Stimulated activated CD8-positive, alpha-beta memory T cell treated with anti-CD3 and anti-CD28 coated beads, Interleukin-12 subunit alpha, Interleukin-12 subunit beta, amount 100 ng/mL, for 4 hours (primary cell): Measurements from ENCODE around the gene C13orf42.

ENCODE experiments used
- DNase-seq: peaks from one replicate; pipeline ENCODE4 v3.0.0-alpha.2; 2020; ENCODE audit warnings: low read depth

C13orf42 gene

DNA sequence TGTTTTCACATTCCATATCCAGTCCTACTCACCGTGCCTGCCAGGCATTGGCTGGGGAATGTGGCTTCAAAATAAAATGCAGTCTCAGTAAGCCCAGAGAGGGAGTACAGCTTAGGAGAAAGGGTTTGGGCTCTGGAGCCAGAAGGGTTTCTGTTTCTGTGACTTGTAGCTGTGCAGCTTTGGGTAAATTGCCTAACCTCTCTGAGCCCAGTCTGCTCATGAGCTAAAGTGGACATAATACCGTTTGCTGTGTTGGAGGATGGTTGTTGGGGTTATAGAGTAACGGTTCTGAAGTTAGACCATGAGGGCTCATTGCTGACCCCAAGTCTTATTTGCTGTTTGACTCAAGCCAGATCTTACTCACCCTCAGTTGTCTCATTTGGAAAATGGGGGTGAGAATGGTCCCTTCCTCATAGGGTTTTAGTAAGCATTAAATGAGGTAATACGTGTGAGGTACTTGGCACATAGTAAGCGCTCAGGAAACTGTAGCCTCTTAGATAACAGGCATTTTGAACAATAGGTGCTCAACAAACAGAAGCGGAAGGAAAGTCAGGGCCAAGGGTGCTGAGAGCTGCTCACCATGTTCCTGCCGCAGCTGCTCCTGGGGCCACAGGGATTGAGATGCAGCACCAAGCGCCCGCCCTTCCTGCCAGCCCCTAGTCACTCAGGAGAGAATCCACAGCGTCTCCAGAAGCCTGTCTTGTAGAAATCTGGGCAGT lies 45.5 kb downstream of the C13orf42 start:
- DNase-seq, result no peak

DNA sequence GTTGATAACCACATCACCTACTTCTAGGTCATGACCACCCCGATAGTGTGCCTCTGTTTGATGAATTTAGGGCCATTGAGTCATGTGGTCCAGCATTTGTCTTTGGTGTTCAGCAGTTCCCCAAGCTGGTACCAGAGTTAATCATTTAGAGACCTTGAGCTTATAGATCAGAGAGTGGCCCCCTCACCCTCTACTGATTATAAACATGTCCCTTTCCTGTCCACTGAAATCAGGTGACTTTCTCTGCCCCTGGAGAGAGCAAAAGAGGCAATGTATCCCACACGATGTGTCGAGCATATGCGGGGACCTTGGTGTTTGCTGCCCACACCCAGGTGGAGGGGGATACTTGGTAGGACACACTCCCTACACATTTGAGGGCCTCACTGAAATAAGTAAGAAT lies 46.3 kb downstream of the C13orf42 start:
- DNase-seq, result no peak

DNA sequence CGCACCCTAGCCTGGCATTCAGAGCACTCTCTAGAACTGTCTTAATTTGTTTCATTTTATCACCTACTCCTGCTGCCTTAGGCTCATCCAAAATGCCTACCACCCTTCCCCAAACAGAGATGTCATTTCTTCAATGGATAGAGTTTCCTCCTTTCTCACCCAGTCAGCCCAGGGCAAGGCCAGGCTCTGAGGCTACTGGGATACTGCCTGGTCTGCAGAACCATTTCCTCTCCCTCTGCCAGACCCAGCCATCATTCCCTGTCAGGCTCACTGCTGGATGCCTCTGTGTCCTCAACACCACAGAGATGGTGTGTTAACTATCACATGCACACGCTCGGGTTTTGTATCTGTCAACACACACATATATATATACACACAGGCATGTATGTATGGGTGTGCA lies 47.2 kb downstream of the C13orf42 start:
- DNase-seq, result no peak

DNA sequence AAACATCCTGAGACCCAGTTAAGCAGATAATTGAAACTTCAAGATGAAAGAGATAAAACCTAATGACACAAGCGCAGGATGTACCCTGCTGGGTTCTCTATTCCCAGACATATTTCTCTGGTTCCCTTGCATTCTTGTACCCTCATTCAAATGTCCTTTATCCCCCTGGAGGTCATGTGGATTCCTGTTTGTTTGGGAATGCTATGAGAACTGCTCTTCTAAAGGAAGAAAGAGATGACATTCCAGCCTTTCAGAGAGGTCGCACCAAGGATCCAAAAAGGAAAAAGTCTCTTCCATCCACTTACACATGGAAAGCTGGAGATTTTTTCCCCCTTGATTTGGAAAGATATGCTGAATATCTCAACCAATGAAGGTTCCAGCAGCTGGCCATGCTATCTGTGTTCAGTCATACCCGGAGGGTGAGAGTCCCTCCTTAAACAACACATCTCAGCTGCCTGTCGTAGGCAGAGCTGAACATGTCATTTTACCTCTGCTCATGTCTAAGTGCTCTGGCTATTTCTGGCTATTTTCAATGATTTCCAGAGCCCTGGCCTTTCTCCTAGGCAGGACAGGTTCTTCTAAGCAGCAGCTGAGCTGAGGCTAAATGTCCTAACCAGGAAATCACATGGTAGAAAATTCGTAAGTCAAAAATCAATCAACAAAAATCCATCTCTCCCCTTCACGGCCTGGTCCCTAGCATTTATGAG lies 52.5 kb downstream of the C13orf42 start:
- DNase-seq, result no peak

DNA sequence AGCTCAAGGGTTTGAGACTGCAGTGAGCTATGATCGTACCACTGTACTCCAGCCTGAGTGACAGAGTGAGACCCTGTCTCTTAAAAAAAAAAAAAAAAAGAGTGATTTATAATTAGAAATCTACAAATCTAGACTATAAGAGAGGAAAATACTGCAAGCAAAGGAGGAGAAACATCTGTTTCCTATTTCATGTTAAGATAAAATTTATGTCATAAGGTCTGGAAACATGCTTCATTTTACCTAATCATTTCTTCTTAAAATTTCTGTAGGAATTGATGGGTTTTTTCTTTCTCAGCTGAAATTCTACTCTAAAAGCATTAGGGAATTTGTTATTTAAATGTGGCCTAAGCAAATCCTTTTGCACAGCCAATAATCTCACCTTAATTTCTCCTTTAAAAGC lies 53.2 kb downstream of the C13orf42 start:
- no peak for DNase-seq

DNA sequence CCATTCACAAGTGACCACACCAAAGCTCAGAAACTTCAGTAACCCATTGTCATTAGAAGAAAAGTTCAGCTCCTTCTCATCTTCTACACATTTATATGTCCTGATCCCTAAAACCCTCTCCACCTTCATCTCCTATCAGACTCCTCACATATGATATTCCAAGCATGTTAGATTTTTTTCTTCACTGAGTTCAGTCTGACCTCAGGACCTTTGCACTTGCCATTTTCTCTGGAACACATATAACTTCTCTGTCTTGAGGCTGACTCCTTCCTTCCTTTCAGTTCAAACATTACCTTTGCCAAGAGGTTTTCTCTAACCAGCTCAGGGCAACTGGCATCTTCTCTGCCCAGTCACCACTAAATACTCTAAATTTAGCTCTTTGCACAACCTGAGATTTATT lies 54.1 kb downstream of the C13orf42 start:
- DNase-seq, result no peak

DNA sequence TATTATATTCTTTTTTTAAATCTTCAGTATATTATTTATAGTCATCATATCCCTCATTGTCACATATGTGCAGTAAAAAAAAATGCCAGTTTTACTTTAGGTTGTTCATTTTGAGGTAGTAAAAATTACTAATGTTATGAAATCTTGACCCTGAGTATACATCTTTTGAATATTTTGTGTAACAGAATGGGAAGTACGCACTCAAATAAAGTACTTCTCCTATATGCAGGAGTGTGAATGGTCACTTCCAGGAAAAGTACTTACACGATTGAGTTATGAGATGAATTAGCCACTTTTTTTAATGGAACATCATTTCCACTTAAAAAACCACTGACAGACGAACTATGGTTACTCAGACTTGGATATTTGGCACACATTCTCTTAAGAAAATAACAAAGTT lies 58.5 kb downstream of the C13orf42 start:
- DNase-seq, result no peak

DNA sequence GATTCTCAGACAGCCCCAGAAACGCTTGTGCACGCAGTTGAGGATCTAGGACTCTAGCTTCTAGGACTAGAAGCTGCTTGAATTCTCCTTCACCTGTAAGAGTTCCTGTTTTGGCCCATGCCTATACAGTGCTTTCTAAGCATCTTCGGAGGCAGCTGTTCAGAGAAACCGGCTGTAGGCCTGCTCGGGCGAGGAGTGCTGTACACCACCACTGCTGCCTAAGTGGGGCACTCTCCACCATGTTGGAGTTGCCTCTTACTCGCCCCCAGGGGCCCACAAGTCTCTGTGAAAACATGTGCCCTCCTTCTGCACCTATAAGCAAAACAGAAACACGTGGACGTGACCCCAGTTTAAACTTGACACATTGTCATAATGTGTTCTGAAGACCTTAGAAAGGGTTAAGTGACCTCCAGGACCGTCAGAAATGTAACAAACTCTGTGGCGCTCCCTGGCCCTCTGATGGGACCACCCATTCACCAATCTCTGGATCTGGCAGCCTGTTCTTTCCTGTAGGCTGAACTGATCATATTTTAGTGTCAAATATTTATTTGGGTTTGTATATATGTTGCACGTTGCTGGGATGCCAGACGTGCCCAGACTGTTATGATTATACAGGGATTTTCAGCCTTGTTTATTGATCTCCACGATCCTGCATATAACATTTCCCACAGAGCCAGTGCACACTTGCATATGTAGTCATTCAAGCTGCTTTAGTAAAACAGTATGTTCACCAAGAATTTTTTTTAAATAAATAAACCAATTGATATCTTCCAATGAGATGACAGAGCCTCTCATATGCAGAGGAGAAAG lies 60.8 kb downstream of the C13orf42 start:
- DNase-seq, result no peak

DNA sequence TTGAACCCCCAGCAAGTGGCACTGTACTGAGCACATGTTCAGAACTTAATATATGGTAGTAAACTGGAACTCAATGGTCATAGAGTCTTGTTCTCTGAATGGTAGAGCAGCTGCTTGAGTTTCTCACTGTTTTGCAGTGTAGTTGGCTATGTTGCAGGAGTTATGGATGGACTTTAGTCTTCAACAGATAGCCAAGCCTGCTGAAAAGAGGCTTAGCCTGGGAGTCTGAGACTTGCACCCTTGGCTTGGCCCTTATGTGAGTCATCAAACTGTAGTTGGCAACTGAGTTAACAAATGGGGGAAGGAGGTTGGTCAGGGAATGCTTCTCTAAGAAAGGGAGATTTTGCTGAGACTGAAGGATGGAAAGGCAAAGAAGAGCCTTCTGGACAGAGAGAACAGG lies 62.5 kb downstream of the C13orf42 start:
- DNase-seq, result no peak

DNA sequence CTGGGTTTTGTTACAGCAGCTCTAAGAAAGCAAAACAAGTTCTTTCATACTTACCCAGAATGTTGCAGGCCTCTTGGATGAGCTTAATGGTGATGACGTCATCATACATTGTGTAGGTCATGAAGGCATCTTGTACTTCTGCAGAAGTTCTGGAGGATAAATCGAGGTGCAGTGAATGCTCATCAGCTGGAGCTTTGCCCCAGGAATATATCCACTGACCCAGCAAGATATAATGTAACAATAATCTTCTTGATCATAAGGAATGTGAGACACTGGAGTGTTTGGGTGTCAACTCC lies 63.0 kb downstream of the C13orf42 start:
- no peak for DNase-seq

DNA sequence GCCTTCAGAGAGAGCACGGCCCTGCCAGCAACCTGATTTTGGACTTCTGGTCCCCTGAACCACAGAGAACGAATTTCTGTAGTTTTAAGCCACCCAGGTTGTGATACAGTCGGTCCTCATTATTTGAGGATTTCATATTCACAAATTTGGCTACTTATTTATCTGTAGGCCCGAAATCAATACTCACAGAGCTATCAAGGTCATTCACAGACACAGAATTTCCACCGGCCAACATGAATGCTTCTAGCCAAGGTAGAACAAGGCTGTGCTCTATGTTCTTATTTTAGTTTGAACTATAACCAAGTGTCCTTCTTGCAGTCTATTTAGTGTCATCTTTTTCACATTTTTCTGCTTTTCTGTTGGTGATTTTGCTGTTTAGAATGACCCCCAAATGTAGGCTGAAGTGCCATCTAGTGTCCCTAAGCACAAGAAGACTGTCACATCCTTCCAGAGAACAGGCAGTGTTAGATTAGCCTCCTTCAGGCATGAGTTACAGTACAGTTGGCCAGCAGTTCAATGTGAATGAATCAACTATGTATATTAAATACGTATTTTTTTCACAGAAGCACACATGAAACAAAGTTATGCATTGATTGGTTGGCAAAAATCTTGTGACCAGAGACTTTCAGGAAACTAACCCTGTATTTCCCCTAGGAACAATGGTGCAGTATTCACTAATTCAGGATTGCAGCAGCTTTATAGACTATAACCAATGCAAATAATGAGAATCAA lies 63.5 kb downstream of the C13orf42 start:
- DNase-seq, result no peak

DNA sequence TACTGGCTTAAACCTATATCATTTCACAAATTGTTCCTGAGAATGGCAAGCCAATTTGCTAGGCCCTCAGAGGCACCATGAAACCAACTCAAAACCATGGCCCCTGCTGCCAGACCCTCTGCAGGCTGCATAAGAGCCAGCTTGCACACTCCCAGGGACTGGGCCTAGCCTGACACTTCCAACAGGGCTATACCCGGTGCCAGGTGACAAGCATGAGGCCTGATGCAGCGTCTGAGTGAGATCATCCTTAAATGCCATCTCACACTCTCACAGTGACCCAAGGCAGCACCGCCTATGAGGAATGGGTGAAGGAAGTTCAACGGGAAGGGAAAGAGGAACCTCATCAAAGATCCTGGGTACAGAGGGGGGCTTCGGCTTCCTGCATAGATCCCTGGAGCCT lies 65.6 kb downstream of the C13orf42 start:
- no peak for DNase-seq

DNA sequence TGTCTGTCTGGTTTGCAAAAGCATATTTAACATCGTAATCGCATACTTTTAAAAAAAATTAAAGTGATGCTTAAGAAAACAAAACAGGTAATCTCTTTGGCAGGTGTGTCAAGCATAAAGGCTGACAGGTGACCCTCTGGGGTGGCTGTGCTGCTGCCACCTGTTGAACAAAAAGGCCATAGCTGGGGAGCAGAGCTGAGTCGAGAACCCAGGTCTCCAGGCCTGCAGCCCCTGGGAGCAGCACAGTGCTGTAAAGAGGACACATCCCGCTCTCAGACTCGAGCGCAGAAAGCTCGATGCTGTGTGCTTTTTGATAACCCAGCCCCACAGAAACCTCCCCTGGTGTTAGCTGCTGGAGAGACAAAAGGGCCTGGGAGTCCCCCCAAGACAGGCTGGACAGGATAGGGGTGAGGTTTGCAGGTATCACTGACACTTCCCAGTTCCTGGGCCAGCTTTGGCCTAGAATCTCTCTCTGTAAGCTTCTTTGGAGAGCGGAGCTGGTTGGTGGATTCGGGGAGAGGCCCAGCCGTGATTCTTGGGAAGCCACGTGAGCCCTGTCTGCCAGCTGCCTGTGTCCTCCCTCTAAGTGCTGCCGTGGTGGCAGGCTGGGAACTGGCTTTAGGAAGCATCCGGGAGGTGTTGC lies 66.9 kb downstream of the C13orf42 start:
- no peak for DNase-seq

DNA sequence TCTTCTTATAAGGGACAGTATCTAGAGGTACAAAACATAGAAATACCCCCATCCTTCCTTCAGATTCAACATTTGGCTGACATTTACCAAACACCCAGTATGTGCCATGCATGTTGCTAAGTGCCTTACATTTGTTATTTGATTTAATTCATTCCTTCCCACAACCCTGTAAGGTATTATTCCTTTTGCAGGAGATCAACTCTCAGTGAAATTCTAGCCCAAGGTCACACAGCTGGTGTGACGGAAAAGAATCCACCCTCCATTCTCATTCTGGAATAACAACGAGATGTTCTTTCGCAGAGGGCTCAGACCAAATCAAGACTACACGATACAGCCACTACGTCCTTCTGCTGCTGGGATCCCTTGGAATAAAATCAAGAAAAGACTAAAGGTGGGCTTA lies 67.8 kb downstream of the C13orf42 start:
- DNase-seq, result no peak

DNA sequence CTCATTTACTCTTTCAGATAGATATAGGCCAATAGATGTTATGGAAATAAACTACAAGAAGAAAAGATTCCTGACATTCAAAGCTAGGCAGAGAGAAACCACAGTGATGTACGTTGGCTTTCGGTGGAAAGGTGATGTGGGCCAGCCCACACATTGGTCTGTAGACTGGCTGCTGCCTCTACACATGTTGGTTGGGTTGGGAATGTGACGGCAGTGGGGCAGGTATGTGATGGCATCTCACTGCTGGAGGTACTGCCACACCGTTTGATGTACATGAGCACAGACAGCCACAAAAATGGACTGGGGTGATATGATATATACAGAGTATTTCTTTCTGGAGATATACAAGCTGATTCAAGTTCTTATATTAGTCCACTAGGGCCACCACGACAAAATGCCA lies 69.4 kb downstream of the C13orf42 start:
- DNase-seq, result no peak

DNA sequence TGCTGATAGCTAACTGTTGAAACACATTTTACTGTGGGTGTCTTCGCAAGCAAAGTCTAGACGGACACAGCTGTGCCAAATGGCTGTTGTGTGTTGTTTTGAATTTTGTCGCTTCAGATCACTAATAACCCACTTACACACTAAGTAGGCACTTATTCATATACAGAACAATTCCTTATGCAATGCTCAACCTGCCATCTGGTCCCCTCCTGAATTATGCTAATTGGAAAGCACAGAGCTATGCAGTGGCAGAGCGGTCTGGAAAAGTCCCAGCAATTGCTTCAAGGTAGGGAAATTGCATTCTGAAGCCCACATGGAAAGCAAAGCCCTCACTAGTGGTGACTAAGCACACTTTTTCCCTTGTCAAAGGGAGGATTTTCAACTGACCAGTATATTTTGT lies 69.9 kb downstream of the C13orf42 start:
- DNase-seq, result no peak

DNA sequence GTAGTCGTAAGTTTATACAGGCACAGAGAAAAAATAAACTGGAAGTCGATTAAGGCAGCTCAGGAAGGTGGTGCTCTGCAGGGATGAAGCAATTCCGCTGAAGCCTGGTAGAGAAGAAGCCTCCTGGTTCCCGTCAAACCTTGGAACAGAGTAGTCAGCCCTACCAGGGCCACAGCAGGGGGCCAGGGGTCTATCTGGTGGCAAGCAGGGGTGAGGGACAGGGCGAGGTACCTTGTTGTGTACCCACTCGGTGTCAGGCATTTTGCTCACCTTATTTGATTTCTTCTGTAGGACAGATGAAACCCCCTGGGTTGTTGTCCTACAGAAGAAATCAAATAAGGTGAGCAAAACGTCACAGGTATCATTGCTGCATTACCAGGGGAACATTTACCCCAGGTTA lies 70.6 kb downstream of the C13orf42 start:
- DNase-seq, result no peak

DNA sequence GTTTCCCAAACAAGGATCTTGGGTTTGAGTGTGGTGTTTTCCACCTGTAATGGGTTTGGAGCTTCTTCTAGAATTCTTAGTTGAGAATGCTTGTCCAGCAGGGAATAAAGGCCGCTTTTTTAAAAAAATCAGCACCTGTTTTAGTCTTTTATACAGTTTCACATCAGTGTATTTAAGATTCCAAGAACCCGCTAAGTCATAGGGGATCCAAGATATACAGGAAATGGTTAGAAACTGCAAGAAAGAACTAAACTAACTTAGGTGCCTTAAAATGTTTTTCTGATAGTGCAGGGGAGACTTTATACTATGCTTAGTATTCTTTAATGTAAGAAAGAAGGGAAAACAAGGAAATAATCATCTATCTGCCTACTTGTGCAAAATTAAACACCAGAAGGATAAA lies 74.7 kb downstream of the C13orf42 start:
- DNase-seq, result no peak

DNA sequence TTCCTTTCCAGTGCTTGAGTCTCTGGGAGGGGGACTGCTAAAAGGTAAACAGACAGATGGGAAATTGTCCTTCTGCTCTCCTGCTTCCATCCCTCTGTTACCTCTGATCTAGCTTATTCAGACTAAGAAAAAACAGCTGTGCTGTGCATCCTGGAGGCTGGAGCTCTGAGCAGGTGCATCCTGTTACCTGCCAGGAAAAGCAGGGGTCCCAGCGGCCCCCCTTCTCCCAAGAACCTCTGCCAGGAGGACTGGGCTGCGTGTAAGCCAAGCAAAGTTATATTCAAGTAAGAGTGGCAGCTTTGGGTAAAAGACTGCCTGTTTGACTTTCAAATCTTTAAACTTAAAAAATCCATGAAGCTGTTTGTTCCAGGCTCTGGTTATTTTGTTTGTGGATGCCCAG lies 75.1 kb downstream of the C13orf42 start:
- no peak for DNase-seq

DNA sequence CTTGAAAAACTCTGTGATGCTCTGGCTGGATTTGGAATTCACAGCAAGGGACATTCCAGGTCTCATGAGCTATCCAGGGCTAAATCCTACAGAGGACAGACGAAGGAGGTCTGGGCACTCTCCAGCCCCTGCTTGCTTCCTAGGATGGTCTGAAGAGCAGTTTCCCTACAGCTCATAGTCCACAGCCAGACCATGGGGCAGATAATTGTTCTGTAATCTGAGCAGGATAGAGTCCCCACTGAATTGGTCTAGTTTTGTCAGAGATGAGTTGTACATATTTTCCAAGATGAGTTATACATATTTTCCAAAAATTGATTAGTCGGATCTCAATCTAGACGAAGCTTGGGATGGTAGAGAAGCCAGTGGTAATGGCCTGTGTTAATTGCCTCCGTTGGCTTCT lies 75.6 kb downstream of the C13orf42 start:
- no peak for DNase-seq

DNA sequence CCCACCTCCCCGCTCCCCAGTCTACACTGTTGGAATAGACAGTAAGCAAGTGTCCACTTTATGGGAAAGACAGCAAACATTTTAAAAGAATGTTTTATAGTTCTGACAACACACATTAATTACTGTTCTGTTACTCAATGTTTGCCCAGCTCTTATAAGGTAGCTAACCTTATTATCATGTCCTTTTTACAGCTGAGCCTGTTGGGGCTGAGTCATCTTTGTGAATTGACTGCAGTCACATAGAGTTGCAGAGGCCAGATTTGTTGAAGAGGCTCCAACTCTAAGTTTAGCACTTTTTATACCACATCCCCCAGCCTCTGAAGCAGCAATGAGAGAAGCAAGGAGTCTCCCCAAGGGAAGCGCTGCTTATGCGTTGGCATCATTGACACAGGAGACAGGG lies 76.2 kb downstream of the C13orf42 start:
- DNase-seq, result no peak
